Tibial artery (tissue), 4 donors: ENCODE measurements around the gene HNRNPA1.

ENCODE experiments used
- DNase-seq, 2 donors: peaks; one replicate each; pipeline ENCODE4 v3.0.0-alpha.2; 2019
- H3K27ac ChIP-seq, 2 donors: fragments of 200-600 bp; sonication (generic) in 1 of 2; 1 replicate in 1 of 2; 2 replicates in 1 of 2; pipeline ENCODE4 v1.5.1; 2018 to 2019; ENCODE audit warnings: mild to moderate bottlenecking in 1 of 2
- H3K27me3 ChIP-seq, 2 donors: fragments of 200-600 bp; sonication (generic) in 1 of 2; one replicate each; pipeline versions ENCODE4 v1.5.1 to v1.6.0; 2016 to 2019
- H3K36me3 ChIP-seq, 3 donors: fragments of 200-600 bp; sonication (generic) in 2 of 3; one replicate each; pipeline ENCODE4 v1.5.1; 2016 to 2019; ENCODE audit warnings: mild to moderate bottlenecking in 2 of 3
- H3K4me1 ChIP-seq, 4 donors: fragments of 200-600 bp; sonication (generic) in 2 of 4; 1 replicate in 3 of 4; 2 replicates in 1 of 4; pipeline ENCODE4 v1.5.1; 2016 to 2019
- H3K4me3 ChIP-seq, 2 donors: fragments of 200-600 bp; sonication (generic) in 1 of 2; 1 replicate in 1 of 2; 2 replicates in 1 of 2; pipeline ENCODE4 v1.5.1; 2018 to 2019; ENCODE audit warnings: mild to moderate bottlenecking in 2 of 2
- H3K9me3 ChIP-seq, 3 donors: fragments of 200-600 bp; sonication (generic) in 1 of 3; one replicate each; pipeline ENCODE4 v1.5.1; 2016 to 2019
- CTCF ChIP-seq, 2 experiments: fragments of 200-600 bp in 1 of 2; fragments of 450-650 bp in 1 of 2; IDR thresholded peaks; one replicate each; pipeline ENCODE4 v1.5.1; 2017 to 2019; ENCODE audit warnings: antibody characterized with exemption in 2 of 2, mild to moderate bottlenecking in 1 of 2, moderate library complexity in 1 of 2
- intact Hi-C: fragments of 100-400 bp; cut with DNase I; formaldehyde crosslinking; loops from one replicate; pipeline ENCODE4 v1.15.0; 2023; ENCODE audit warnings: low total_unique reads

The HNRNPA1 gene

DNA sequence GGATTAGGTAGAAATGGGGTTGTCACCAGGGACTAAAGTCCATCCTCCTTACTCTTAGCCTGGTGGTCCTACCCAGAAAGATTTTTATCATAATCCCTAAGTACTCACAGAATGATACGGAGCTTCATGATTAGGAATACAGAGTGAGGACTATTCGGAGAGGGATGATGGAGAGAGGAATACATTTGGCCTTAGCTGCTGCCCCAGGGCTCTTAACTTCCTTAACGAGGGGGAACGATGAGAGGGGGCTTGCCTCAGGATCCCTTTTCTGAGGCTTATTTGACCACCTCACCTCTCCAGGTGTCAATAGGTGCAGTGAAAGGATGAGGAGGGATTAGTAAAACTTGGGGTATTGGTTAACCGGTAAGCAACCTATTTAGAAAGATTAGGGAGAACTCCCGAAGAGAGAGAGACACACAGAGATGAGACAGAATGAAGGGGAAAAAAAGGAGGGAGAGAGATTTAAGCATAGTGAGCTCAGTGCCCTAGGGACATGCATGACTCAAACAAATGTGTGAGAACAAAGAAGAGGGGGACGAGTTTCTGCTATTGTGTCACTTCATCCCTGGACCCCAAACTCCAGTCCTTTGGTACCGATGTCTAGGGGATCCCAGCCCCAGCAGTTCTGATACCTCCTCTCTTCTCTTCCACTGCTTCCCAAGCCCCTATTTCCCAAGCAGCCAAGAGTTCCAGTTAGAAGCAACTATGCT, 19.1 kb downstream of the HNRNPA1 start:
- H3K4me3 ChIP-seq = no peak overlapping the region
- peaks cover 0 to 19% (median 14%) of the 10 kb centered on the region in 4 donors for H3K4me1 ChIP-seq
- H3K27me3 ChIP-seq = peaks cover 0 to 22% of the 10 kb centered on the region in 2 donors
- intact Hi-C loops = no loop called here
- no peaks in the 10 kb centered on the region for H3K36me3 ChIP-seq
- H3K9me3 ChIP-seq = no peaks in the 10 kb centered on the region
- H3K27ac ChIP-seq = no peak overlapping the region
- no peak for TF ChIP-seq CTCF (IDR thresholded peaks at IDR 0.05)
- DNase-seq = no peak

GRCh38 chr12:54300225-54300731, 19.8 kb downstream of the HNRNPA1 start:
- H3K27ac ChIP-seq = no peak overlapping the region
- no peaks in the 10 kb centered on the region for H3K9me3 ChIP-seq
- intact Hi-C loops = no loop called here
- H3K27me3 ChIP-seq = peaks cover 0 to 24% of the 10 kb centered on the region in 2 donors
- H3K4me1 ChIP-seq = peaks cover 0 to 19% (median 14%) of the 10 kb centered on the region in 4 donors
- DNase-seq = no peak
- peak overlapping the region in 1 of 2 donors; percentile 34 for H3K4me3 ChIP-seq
- H3K36me3 ChIP-seq = no peaks in the 10 kb centered on the region
- TF ChIP-seq CTCF (IDR thresholded peaks at IDR 0.05) = no peak

DNA sequence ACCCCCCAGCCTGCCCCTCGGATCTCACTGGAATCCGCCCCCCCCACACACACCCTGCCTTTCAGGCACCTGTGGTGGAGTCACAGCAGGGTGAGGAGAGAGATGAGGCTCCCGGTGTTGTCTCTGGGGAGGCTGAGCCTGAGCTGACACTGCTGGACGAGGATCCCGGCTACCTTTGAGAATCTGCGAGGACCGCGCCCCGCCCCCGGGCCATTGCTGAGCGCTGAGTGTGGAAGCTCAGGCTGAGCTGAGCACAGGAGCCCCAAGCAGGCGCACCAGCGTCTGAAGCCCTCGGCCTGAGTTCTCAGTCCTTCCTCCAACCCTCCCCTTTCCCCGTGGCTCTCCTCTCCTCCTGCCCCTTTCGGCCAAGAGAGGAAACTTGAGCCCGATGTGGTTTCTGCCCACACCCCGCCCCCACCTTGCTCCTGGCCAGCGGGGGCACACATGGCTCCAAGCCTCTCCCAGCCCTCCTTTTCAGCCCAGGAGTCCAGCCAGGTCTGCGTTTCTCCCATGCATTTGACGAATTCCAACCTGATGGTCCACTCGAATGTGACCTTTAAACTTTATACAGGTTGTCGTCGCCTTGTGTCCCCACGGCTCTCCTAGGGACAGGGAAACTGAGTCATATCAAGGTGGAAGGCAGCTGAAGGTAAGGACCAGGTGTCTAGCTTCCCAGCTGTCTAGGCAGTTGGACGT, 20.4 kb downstream of the HNRNPA1 start, which contains the start of gene NFE2:
NFE2 (minus strand) TSS at position 284 of the 696 bp plus-strand sequence. CDS start 5,767 bp downstream, outside the sequence.
- H3K27me3 ChIP-seq = peaks cover 0 to 25% of the 10 kb centered on the region in 2 donors
- H3K9me3 ChIP-seq = no peaks in the 10 kb centered on the region
- no peak within 1 kb of the TSS for H3K27ac ChIP-seq
- peak within 1 kb of the TSS in 1 of 2 donors; percentile 34 for H3K4me3 ChIP-seq
- TF ChIP-seq CTCF (IDR thresholded peaks at IDR 0.05) = no peak
- peaks cover 0 to 19% (median 14%) of the 10 kb centered on the region in 4 donors for H3K4me1 ChIP-seq
- intact Hi-C loops = no loop called here
- DNase-seq = peak in 1 of 2 donors; percentile 44
- no peaks in the 10 kb centered on the region for H3K36me3 ChIP-seq

GRCh38 chr12:54301428-54302048, 21.0 kb downstream of the HNRNPA1 start:
- Histone ChIP-seq H3K4me1 (peaks cover 0 to 19% (median 14%) of the 10 kb centered on the region in 4 donors), H3K36me3 (no peaks in the 10 kb centered on the region), H3K27me3 (peaks cover 0 to 26% of the 10 kb centered on the region in 2 donors), H3K4me3 (no peak overlapping the region), H3K9me3 (no peaks in the 10 kb centered on the region), H3K27ac (no peak overlapping the region)
- no peak for DNase-seq
- intact Hi-C loops = no loop called here
- TF ChIP-seq CTCF (IDR thresholded peaks at IDR 0.05) = no peak

DNA sequence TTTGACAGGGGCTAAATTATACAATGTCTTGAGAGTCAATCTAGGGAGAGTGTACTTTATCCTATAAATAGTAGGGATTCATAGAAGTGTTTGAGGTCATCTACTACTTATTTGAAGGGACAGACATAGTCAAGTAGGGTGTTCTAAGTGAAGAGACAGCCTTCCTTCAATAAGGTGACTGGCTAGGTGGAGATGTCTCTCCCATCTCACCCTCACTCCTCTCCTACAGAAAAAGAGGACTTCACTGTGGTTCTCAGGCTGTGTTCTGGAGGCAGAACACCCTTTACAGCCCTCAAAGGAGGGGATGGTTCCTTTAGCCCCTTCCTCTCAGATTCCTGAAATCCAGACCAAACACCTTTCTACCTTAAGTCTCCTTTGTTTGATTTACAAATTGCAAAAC, 23.1 kb downstream of the HNRNPA1 start:
- no peaks in the 10 kb centered on the region for H3K9me3 ChIP-seq
- H3K27me3 ChIP-seq = peaks cover 0 to 22% of the 10 kb centered on the region in 2 donors
- no peak overlapping the region for H3K27ac ChIP-seq
- no peak for TF ChIP-seq CTCF (IDR thresholded peaks at IDR 0.05)
- peaks cover 0 to 19% (median 14%) of the 10 kb centered on the region in 4 donors for H3K4me1 ChIP-seq
- no peak overlapping the region for H3K4me3 ChIP-seq
- no peak for DNase-seq
- intact Hi-C loops = no loop called here
- H3K36me3 ChIP-seq = no peaks in the 10 kb centered on the region
